ENCODE measurements around the gene FPR2.
"Not testable (repeated sequence)": the region's sequence is repeated elsewhere in the genome, so short reads cannot be mapped to it uniquely, and the experiment has no call there.

The FPR2 gene

GRCh38 chr19:51784922-51785690, 24.1 kb downstream of the FPR2 start:
- DNase-seq: peak; percentile 49

GRCh38 chr19:51786646-51787494, 25.9 kb downstream of the FPR2 start:
- DNase-seq: no peak

GRCh38 chr19:51788029-51788428, 27.0 kb downstream of the FPR2 start:
- DNase-seq: no peak

- no peak for DNase-seq
Observed at GRCh38 chr19:51789061-51789795, 28.2 kb downstream of the FPR2 start.

- no peak for DNase-seq
Observed at GRCh38 chr19:51792932-51793331, 32.0 kb downstream of the FPR2 start.

- no peak for DNase-seq
Observed at GRCh38 chr19:51793994-51794393, 33.0 kb downstream of the FPR2 start.

- no peak for DNase-seq
Observed at GRCh38 chr19:51794885-51795490, 34.0 kb downstream of the FPR2 start, which contains the start of gene FPR3. FPR3 (plus strand) TSS chr19:51795157; CDS start chr19:51823749, 28,592 bp downstream.

- DNase-seq: no peak
Observed at GRCh38 chr19:51796195-51796679, 35.3 kb downstream of the FPR2 start.

- DNase-seq: no peak
Observed at GRCh38 chr19:51797480-51797879, 36.5 kb downstream of the FPR2 start.

GRCh38 chr19:51798062-51798461, 37.1 kb downstream of the FPR2 start:
- no peak for DNase-seq

- DNase-seq: no peak
Observed at GRCh38 chr19:51799034-51799773, 38.2 kb downstream of the FPR2 start.

- DNase-seq: no peak
Observed at GRCh38 chr19:51799774-51800472, 38.9 kb downstream of the FPR2 start.

- no peak for DNase-seq
Observed at GRCh38 chr19:51800473-51801244, 39.7 kb downstream of the FPR2 start.

- no peak for DNase-seq
Observed at GRCh38 chr19:51802775-51803174, 41.8 kb downstream of the FPR2 start.

- DNase-seq: no peak
Observed at GRCh38 chr19:51803519-51803918, 42.5 kb downstream of the FPR2 start.

- no peak for DNase-seq
Observed at GRCh38 chr19:51803967-51804366, 43.0 kb downstream of the FPR2 start.

GRCh38 chr19:51804789-51805188, 43.8 kb downstream of the FPR2 start:
- DNase-seq: not testable (repeated sequence)

GRCh38 chr19:51805396-51805795, 44.4 kb downstream of the FPR2 start:
- not testable (repeated sequence) for DNase-seq

- DNase-seq: not testable (repeated sequence)
Observed at GRCh38 chr19:51806571-51806970, 45.6 kb downstream of the FPR2 start.

- no peak for DNase-seq
Observed at GRCh38 chr19:51807111-51807701, 46.2 kb downstream of the FPR2 start.

All from CD4-positive, alpha-beta T cell treated with Interleukin-17A for 1 hour (primary cell).